A673 (cell line): ENCODE data around the gene UAP1.

Experiments used
- EZH2 ChIP-seq: fragments of 200-600 bp; sonication (generic); IDR thresholded peaks from 2 replicates; pipeline ENCODE4 v1.6.1; 2017; ENCODE audit warnings: borderline replicate concordance, low read depth, mild to moderate bottlenecking, mixed read lengths, antibody characterized with exemption, low read length; ENCODE audit not compliant: poor library complexity, severe bottlenecking
- TF ChIP-seq, protein P1 (sequence below): fragments of 300-800, 200-600 bp; sonication (generic); conservative IDR thresholded peaks from 2 replicates; pipeline ENCODE4 v1.5.1; 2017; ENCODE audit warnings: low read depth, mild to moderate bottlenecking, antibody characterized with exemption, low read length, moderate library complexity, mixed read lengths

DNA sequence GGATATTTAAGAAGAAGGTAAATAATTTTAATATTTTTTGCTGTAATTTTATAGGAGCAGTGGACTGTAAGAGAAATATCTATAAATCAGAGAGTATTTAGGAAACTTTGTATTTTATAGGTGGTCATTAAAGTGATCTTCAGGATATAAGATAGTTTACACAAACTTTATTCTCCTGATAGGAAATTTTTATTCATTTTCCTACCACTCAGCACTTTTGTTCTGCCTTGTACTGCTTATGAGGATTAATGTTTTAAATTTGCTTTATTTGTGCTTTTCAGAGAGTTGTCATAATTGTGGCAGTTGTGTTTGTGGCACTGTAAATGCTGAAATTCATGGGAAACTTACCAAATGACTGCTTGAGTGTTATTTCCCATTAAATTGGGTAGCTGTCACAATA is 34.2 kb upstream of the UAP1 start:
- TF ChIP-seq, protein P1, sequence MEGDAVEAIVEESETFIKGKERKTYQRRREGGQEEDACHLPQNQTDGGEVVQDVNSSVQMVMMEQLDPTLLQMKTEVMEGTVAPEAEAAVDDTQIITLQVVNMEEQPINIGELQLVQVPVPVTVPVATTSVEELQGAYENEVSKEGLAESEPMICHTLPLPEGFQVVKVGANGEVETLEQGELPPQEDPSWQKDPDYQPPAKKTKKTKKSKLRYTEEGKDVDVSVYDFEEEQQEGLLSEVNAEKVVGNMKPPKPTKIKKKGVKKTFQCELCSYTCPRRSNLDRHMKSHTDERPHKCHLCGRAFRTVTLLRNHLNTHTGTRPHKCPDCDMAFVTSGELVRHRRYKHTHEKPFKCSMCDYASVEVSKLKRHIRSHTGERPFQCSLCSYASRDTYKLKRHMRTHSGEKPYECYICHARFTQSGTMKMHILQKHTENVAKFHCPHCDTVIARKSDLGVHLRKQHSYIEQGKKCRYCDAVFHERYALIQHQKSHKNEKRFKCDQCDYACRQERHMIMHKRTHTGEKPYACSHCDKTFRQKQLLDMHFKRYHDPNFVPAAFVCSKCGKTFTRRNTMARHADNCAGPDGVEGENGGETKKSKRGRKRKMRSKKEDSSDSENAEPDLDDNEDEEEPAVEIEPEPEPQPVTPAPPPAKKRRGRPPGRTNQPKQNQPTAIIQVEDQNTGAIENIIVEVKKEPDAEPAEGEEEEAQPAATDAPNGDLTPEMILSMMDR, result no peak
- TF ChIP-seq EZH2, result no peak
